Measurements from ENCODE around the gene TUFM.

- TF ChIP-seq POLR2AphosphoS5 (IDR thresholded peaks at IDR 0.05) = no peak
- no peak for TF ChIP-seq REST (IDR thresholded peaks at IDR 0.05; ENCODE audit: borderline replicate concordance)
- no peak for TF ChIP-seq CTCF (IDR thresholded peaks at IDR 0.05; ENCODE audit: poor library complexity, severe bottlenecking)
- TF ChIP-seq EZH2 (IDR thresholded peaks at IDR 0.05; ENCODE audit: borderline replicate concordance, insufficient read depth, low read length, poor library complexity, severe bottlenecking) = no peak
- TF ChIP-seq EP300 (conservative IDR thresholded peaks at IDR 0.05; ENCODE audit: poor library complexity, severe bottlenecking) = no peak
Observed at GRCh38 chr16:28893291-28893690, 47.1 kb upstream of the TUFM start.
